Measurements from ENCODE around the gene TRAIP.

DNA sequence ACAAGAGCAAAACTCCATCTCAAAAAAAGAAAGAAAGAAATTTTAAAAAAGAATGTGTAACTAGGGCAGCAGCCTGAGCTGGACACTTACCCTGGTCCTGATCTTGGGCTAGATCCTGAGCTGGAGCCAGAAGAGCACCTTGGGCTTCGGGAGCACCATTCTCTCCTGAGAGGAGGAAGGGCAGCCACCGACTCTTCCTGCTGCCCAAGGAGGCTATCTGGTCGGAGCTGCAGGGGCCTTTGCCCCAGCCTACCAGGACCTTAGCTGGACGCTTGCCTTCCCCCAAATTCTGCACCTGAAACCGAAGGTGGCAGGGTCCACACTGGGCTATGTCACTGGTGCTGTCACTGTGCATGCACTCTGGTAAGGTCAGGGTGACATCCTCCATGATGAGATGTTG lies 20.2 kb upstream of the TRAIP start:
- TF ChIP-seq, protein P1, sequence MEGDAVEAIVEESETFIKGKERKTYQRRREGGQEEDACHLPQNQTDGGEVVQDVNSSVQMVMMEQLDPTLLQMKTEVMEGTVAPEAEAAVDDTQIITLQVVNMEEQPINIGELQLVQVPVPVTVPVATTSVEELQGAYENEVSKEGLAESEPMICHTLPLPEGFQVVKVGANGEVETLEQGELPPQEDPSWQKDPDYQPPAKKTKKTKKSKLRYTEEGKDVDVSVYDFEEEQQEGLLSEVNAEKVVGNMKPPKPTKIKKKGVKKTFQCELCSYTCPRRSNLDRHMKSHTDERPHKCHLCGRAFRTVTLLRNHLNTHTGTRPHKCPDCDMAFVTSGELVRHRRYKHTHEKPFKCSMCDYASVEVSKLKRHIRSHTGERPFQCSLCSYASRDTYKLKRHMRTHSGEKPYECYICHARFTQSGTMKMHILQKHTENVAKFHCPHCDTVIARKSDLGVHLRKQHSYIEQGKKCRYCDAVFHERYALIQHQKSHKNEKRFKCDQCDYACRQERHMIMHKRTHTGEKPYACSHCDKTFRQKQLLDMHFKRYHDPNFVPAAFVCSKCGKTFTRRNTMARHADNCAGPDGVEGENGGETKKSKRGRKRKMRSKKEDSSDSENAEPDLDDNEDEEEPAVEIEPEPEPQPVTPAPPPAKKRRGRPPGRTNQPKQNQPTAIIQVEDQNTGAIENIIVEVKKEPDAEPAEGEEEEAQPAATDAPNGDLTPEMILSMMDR (IDR thresholded peaks at IDR 0.05), result no peak
- TF ChIP-seq EZH2 (IDR thresholded peaks at IDR 0.05; ENCODE audit: borderline replicate concordance, insufficient read depth, low read depth, low read length, poor library complexity, severe bottlenecking), result no peak
